Dermis blood vessel endothelial cell (primary cell): ENCODE data around the gene CATSPERE. TPM values are rescaled to one million over a fixed set of nuclear protein-coding genes. Genes with fewer than 3 reads are reported as not detected.
"Not testable (repeated sequence)": the region's sequence is repeated elsewhere in the genome, so short reads cannot be mapped to it uniquely, and the experiment has no call there.

Source experiments
- DNase-seq: peaks from one replicate; pipeline ENCODE4 v3.0.0; 2010
- total RNA-seq: library from RNA; depleted of rRNA; stranded (reverse); fragments of >200 nt; gene quantifications from 2 replicates; pipeline ENCODE4 v1.2.3, GENCODE V29; 2014

CATSPERE gene
- total RNA-seq, 1 donor from 2014 or later, result 1.4 TPM

GRCh38 chr1:244548558-244549115 is 87.6 kb downstream of the CATSPERE start:
- DNase-seq, result no peak

GRCh38 chr1:244552336-244552735 is 91.3 kb downstream of the CATSPERE start:
- DNase-seq, result no peak

- no peak for DNase-seq
Observed at GRCh38 chr1:244556263-244556662, 95.2 kb downstream of the CATSPERE start.

GRCh38 chr1:244557565-244557964 is 96.5 kb downstream of the CATSPERE start:
- no peak for DNase-seq

GRCh38 chr1:244559561-244559960 is 98.5 kb downstream of the CATSPERE start:
- no peak for DNase-seq

GRCh38 chr1:244562877-244563276 is 101.8 kb downstream of the CATSPERE start:
- not testable (repeated sequence) for DNase-seq

GRCh38 chr1:244573768-244574167 is 112.7 kb downstream of the CATSPERE start:
- no peak for DNase-seq

GRCh38 chr1:244576259-244576892 is 115.3 kb downstream of the CATSPERE start:
- no peak for DNase-seq

GRCh38 chr1:244578205-244578604 is 117.1 kb downstream of the CATSPERE start:
- DNase-seq, result not testable (repeated sequence)

- DNase-seq, result no peak
Observed at GRCh38 chr1:244583358-244583982, 122.4 kb downstream of the CATSPERE start.

GRCh38 chr1:244585867-244586266 is 124.8 kb downstream of the CATSPERE start:
- no peak for DNase-seq

- DNase-seq, result no peak
Observed at GRCh38 chr1:244590670-244591069, 129.6 kb downstream of the CATSPERE start.

- DNase-seq, result no peak
Observed at GRCh38 chr1:244598611-244599010, 137.5 kb downstream of the CATSPERE start.

- DNase-seq, result peak; percentile 95
Observed at GRCh38 chr1:244599937-244600350, 138.9 kb downstream of the CATSPERE start.

GRCh38 chr1:244601336-244601735 is 140.3 kb downstream of the CATSPERE start:
- DNase-seq, result no peak

GRCh38 chr1:244603498-244603897 is 142.4 kb downstream of the CATSPERE start:
- peak; percentile 58 for DNase-seq

GRCh38 chr1:244605835-244606370 is 144.8 kb downstream of the CATSPERE start:
- no peak for DNase-seq

- DNase-seq, result no peak
Observed at GRCh38 chr1:244614113-244614836, 153.2 kb downstream of the CATSPERE start.

- no peak for DNase-seq
Observed at GRCh38 chr1:244614879-244615278, 153.8 kb downstream of the CATSPERE start.

GRCh38 chr1:244615301-244615700 is 154.2 kb downstream of the CATSPERE start:
- no peak for DNase-seq

- DNase-seq, result no peak
Observed at GRCh38 chr1:244626709-244627108, 165.6 kb downstream of the CATSPERE start.

- no peak for DNase-seq
Observed at GRCh38 chr1:244628789-244629188, 167.7 kb downstream of the CATSPERE start.

GRCh38 chr1:244633140-244633539 is 172.1 kb downstream of the CATSPERE start:
- DNase-seq, result no peak
